ENCODE results near the gene NPTX1.

Gene NPTX1

DNA sequence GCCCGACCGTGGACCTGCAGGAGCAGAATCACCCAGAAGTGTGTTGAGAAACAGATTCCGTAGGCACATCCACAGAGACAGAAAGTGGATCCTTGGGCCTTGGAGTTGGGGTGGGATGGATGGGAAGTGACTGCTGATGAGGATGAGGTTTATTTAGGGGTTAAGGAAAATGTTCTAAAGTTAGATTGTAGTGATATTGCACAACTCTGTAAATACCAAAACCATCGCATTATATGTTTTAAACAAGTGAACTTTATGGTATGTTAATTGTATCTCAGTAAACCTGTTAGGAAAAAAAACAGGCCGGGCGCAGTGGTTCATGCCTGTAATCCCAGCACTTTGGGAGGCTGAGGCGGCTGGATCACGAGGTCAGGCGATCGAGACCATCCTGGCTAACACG is 57.8 kb downstream of the NPTX1 start:
- Histone ChIP-seq H3K27ac (ENCODE audit: low read length) (no peak overlapping the region), H3K36me3 (ENCODE audit: insufficient read depth, low read length) (peaks cover 23% of the 10 kb centered on the region), H4K20me1 (ENCODE audit: insufficient read depth, low read length) (peaks cover 18% of the 10 kb centered on the region; the same call in 1 of the 2 replicates), H3K79me2 (ENCODE audit: insufficient read depth, low read length) (peaks cover 15% of the 10 kb centered on the region), H3K4me2 (ENCODE audit: insufficient read depth, low read length) (no peak overlapping the region), H3K9me3 (ENCODE audit: insufficient read depth, low read length, severe bottlenecking) (no peaks in the 10 kb centered on the region), H2AFZ (ENCODE audit: low read depth, low read length) (no peak overlapping the region), H3K9ac (ENCODE audit: low read depth, low read length) (no peak overlapping the region), H3K27me3 (ENCODE audit: insufficient read depth, low read length, poor library complexity) (peaks cover 4% of the 10 kb centered on the region), H3K4me1 (ENCODE audit: insufficient read depth, low read length) (peaks cover 29% of the 10 kb centered on the region), H3K4me3 (ENCODE audit: low read depth in 1 of 2, low read length in 2 of 2) (no peak overlapping the region)
- TF ChIP-seq, protein P1, sequence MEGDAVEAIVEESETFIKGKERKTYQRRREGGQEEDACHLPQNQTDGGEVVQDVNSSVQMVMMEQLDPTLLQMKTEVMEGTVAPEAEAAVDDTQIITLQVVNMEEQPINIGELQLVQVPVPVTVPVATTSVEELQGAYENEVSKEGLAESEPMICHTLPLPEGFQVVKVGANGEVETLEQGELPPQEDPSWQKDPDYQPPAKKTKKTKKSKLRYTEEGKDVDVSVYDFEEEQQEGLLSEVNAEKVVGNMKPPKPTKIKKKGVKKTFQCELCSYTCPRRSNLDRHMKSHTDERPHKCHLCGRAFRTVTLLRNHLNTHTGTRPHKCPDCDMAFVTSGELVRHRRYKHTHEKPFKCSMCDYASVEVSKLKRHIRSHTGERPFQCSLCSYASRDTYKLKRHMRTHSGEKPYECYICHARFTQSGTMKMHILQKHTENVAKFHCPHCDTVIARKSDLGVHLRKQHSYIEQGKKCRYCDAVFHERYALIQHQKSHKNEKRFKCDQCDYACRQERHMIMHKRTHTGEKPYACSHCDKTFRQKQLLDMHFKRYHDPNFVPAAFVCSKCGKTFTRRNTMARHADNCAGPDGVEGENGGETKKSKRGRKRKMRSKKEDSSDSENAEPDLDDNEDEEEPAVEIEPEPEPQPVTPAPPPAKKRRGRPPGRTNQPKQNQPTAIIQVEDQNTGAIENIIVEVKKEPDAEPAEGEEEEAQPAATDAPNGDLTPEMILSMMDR (IDR thresholded peaks at IDR 0.05; ENCODE audit: borderline replicate concordance, extremely low read depth, low read length, poor library complexity, severe bottlenecking) = no peak
- no peak for TF ChIP-seq EZH2 (IDR thresholded peaks at IDR 0.05; ENCODE audit: borderline replicate concordance, low read depth, low read length, severe bottlenecking)
- ATAC-seq (ENCODE audit: insufficient read depth, low read depth) = no peak
- DNase-seq = no peak
